Measurements from ENCODE around the gene CD79A. TPM values are rescaled to one million over a fixed set of nuclear protein-coding genes. Genes with fewer than 3 reads are reported as not detected.
A peak's percentile ranks its signal among the peaks of the same experiment; 100 is the strongest.

CD79A gene
- total and polyA plus RNA-seq, 2 donors (not counting 1 experiment from before 2014, with no cell fraction given), result 0.07 to 0.17 TPM

- no peak for TF ChIP-seq CTCF (conservative IDR thresholded peaks at IDR 0.05 in 1 of 2, IDR thresholded peaks at IDR 0.05 in 1 of 2; ENCODE audit: low read depth in 1 of 2, low read length in 2 of 2)
- Histone ChIP-seq H3K4me2 (ENCODE audit: extremely low read depth, insufficient read depth, low read length) (peak overlapping the region; percentile 86), H3K4me3 (replicated peaks in 1 of 4; ENCODE audit: control extremely low read depth in 1 of 4, insufficient read depth in 1 of 4, low read depth in 3 of 4, low read length in 4 of 4) (peak overlapping the region; percentile 92 to 99 (median 98)), H3K79me2 (ENCODE audit: control insufficient read depth, insufficient read depth, low read length) (peaks cover 60% of the 10 kb centered on the region), H4K20me1 (ENCODE audit: control insufficient read depth, extremely low read depth, insufficient read depth, low read length) (no peaks in the 10 kb centered on the region), H3K9me3 (ENCODE audit: control insufficient read depth, insufficient read depth, low read depth, low read length) (no peaks in the 10 kb centered on the region), H3K36me3 (ENCODE audit: control insufficient read depth, insufficient read depth, low read length) (peaks cover 34% of the 10 kb centered on the region), H3K4me1 (ENCODE audit: control insufficient read depth, extremely low read depth, insufficient read depth, low read length) (peaks cover 8% of the 10 kb centered on the region), H3K27ac (ENCODE audit: insufficient read depth, low read length) (peak overlapping the region; percentile 18), H3K27me3 (ENCODE audit: control insufficient read depth, insufficient read depth, low read length) (no peaks in the 10 kb centered on the region), H3K9ac (ENCODE audit: insufficient read depth, low read length) (no peak overlapping the region), H2AFZ (ENCODE audit: low read length) (no peak overlapping the region)
- no peak for DNase-seq (ENCODE audit: low read depth in 2 of 2)
Measured at GRCh38 chr19:41861846-41862245, 15.2 kb upstream of the CD79A start.

GRCh38 chr19:41862445-41862986 is 14.6 kb upstream of the CD79A start:
- Histone ChIP-seq H3K36me3 (ENCODE audit: control insufficient read depth, insufficient read depth, low read length) (peaks cover 34% of the 10 kb centered on the region), H3K4me2 (ENCODE audit: extremely low read depth, insufficient read depth, low read length) (peak overlapping the region; percentile 86), H3K27me3 (ENCODE audit: control insufficient read depth, insufficient read depth, low read length) (no peaks in the 10 kb centered on the region), H3K9me3 (ENCODE audit: control insufficient read depth, insufficient read depth, low read depth, low read length) (no peaks in the 10 kb centered on the region), H3K79me2 (ENCODE audit: control insufficient read depth, insufficient read depth, low read length) (peaks cover 64% of the 10 kb centered on the region), H3K4me3 (replicated peaks in 1 of 4; ENCODE audit: control extremely low read depth in 1 of 4, insufficient read depth in 1 of 4, low read depth in 3 of 4, low read length in 4 of 4) (peak overlapping the region in 3 of 4 experiments; percentile 92 to 99 (median 97)), H2AFZ (ENCODE audit: low read length) (no peak overlapping the region), H3K4me1 (ENCODE audit: control insufficient read depth, extremely low read depth, insufficient read depth, low read length) (peaks cover 8% of the 10 kb centered on the region), H3K27ac (ENCODE audit: insufficient read depth, low read length) (peak overlapping the region; percentile 18), H3K9ac (ENCODE audit: insufficient read depth, low read length) (no peak overlapping the region), H4K20me1 (ENCODE audit: control insufficient read depth, extremely low read depth, insufficient read depth, low read length) (no peaks in the 10 kb centered on the region)
- no peak for DNase-seq (ENCODE audit: low read depth in 2 of 2)
- TF ChIP-seq CTCF (conservative IDR thresholded peaks at IDR 0.05 in 1 of 2, IDR thresholded peaks at IDR 0.05 in 1 of 2; ENCODE audit: low read depth in 1 of 2, low read length in 2 of 2) (no peak), EZH2 (IDR thresholded peaks at IDR 0.05; ENCODE audit: low read length, missing control alignments) (no peak)

- peaks cover 8% of the 10 kb centered on the region for H3K4me1 ChIP-seq (ENCODE audit: control insufficient read depth, extremely low read depth, insufficient read depth, low read length)
- DNase-seq (ENCODE audit: low read depth in 2 of 2), result no peak
- H3K27me3 ChIP-seq (ENCODE audit: control insufficient read depth, insufficient read depth, low read length), result no peaks in the 10 kb centered on the region
- no peaks in the 10 kb centered on the region for H3K9me3 ChIP-seq (ENCODE audit: control insufficient read depth, insufficient read depth, low read depth, low read length)
- no peaks in the 10 kb centered on the region for H4K20me1 ChIP-seq (ENCODE audit: control insufficient read depth, extremely low read depth, insufficient read depth, low read length)
- TF ChIP-seq EZH2 (IDR thresholded peaks at IDR 0.05; ENCODE audit: low read length, missing control alignments) (no peak), CTCF (conservative IDR thresholded peaks at IDR 0.05 in 1 of 2, IDR thresholded peaks at IDR 0.05 in 1 of 2; ENCODE audit: low read depth in 1 of 2, low read length in 2 of 2) (no peak)
- H3K79me2 ChIP-seq (ENCODE audit: control insufficient read depth, insufficient read depth, low read length), result peaks cover 70% of the 10 kb centered on the region
- H3K36me3 ChIP-seq (ENCODE audit: control insufficient read depth, insufficient read depth, low read length), result peaks cover 39% of the 10 kb centered on the region
- H3K27ac ChIP-seq (ENCODE audit: insufficient read depth, low read length), result no peak overlapping the region
- no peak overlapping the region for H3K9ac ChIP-seq (ENCODE audit: insufficient read depth, low read length)
- peak overlapping the region in 1 of 4 experiments; percentile 22 for H3K4me3 ChIP-seq (replicated peaks in 1 of 4; ENCODE audit: control extremely low read depth in 1 of 4, insufficient read depth in 1 of 4, low read depth in 3 of 4, low read length in 4 of 4)
- H3K4me2 ChIP-seq (ENCODE audit: extremely low read depth, insufficient read depth, low read length), result peak overlapping the region; percentile 68
- no peak overlapping the region for H2AFZ ChIP-seq (ENCODE audit: low read length)
Measured at GRCh38 chr19:41863209-41863931, 13.7 kb upstream of the CD79A start.
